ENCODE data around the gene SPO11.

The SPO11 gene

GRCh38 chr20:57364451-57364850, 34.8 kb downstream of the SPO11 start:
- no peak for DNase-seq (ENCODE audit: low read depth in 1 of 2, low spot score in 1 of 2)
- H3K27ac ChIP-seq (replicated peaks): no peak overlapping the region
- TF ChIP-seq GABPA (IDR thresholded peaks at IDR 0.05; ENCODE audit: low read depth) (no peak), POLR2AphosphoS5 (IDR thresholded peaks at IDR 0.05; ENCODE audit: low read depth) (no peak), REST (IDR thresholded peaks at IDR 0.05; ENCODE audit: insufficient replicate concordance, low read depth) (no peak), SPI1 (IDR thresholded peaks at IDR 0.05; ENCODE audit: borderline replicate concordance, low read depth) (no peak), CTCF (IDR thresholded peaks at IDR 0.05; ENCODE audit: insufficient read depth, low read length) (no peak)
- no peak overlapping the region for H3K4me3 ChIP-seq (replicated peaks; ENCODE audit: insufficient read depth, low read length)
- no peaks in the 10 kb centered on the region for H3K27me3 ChIP-seq (ENCODE audit: insufficient read depth, poor library complexity, severe bottlenecking)

GRCh38 chr20:57369596-57369995, 40.0 kb downstream of the SPO11 start:
- DNase-seq (ENCODE audit: low read depth in 1 of 2, low spot score in 1 of 2): peak in 1 of 2 experiments; percentile 75
- TF ChIP-seq REST (IDR thresholded peaks at IDR 0.05; ENCODE audit: insufficient replicate concordance, low read depth) (no peak), POLR2AphosphoS5 (IDR thresholded peaks at IDR 0.05; ENCODE audit: low read depth) (no peak), SPI1 (IDR thresholded peaks at IDR 0.05; ENCODE audit: borderline replicate concordance, low read depth) (no peak)
- Histone ChIP-seq H3K4me3 (replicated peaks; ENCODE audit: insufficient read depth, low read length) (no peak overlapping the region), H3K27me3 (ENCODE audit: insufficient read depth, poor library complexity, severe bottlenecking) (no peaks in the 10 kb centered on the region), H3K27ac (replicated peaks) (no peak overlapping the region)

GRCh38 chr20:57370316-57370715, 40.7 kb downstream of the SPO11 start:
- DNase-seq (ENCODE audit: low read depth in 1 of 2, low spot score in 1 of 2): no peak
- TF ChIP-seq REST (IDR thresholded peaks at IDR 0.05; ENCODE audit: insufficient replicate concordance, low read depth): no peak
- TF ChIP-seq SPI1 (IDR thresholded peaks at IDR 0.05; ENCODE audit: borderline replicate concordance, low read depth): no peak
- no peak for TF ChIP-seq CTCF (IDR thresholded peaks at IDR 0.05; ENCODE audit: insufficient read depth, low read length)
- TF ChIP-seq GABPA (IDR thresholded peaks at IDR 0.05; ENCODE audit: low read depth): no peak
- TF ChIP-seq POLR2AphosphoS5 (IDR thresholded peaks at IDR 0.05; ENCODE audit: low read depth): no peak
- Histone ChIP-seq H3K27ac (replicated peaks) (no peak overlapping the region), H3K4me3 (replicated peaks; ENCODE audit: insufficient read depth, low read length) (no peak overlapping the region), H3K27me3 (ENCODE audit: insufficient read depth, poor library complexity, severe bottlenecking) (no peaks in the 10 kb centered on the region)

Data from HL-60 (cell line).